Stimulated activated CD4-positive, alpha-beta T cell treated with anti-CD3 and anti-CD28 coated beads, Interleukin-12 subunit alpha, Interleukin-12 subunit beta, amount 100 ng/mL, for 24 hours (primary cell): Measurements from ENCODE around the gene HS1BP3.

ENCODE experiments used
- DNase-seq, 2 experiments: peaks; one replicate each; pipeline ENCODE4 v3.0.0-alpha.2; 2020; ENCODE audit warnings: low read depth in 2 of 2

The HS1BP3 gene

GRCh38 chr2:20674974-20675679 lies 24.2 kb upstream of the HS1BP3 start:
- DNase-seq = no peak

GRCh38 chr2:20674309-20674965 lies 23.5 kb upstream of the HS1BP3 start:
- DNase-seq = no peak

DNA sequence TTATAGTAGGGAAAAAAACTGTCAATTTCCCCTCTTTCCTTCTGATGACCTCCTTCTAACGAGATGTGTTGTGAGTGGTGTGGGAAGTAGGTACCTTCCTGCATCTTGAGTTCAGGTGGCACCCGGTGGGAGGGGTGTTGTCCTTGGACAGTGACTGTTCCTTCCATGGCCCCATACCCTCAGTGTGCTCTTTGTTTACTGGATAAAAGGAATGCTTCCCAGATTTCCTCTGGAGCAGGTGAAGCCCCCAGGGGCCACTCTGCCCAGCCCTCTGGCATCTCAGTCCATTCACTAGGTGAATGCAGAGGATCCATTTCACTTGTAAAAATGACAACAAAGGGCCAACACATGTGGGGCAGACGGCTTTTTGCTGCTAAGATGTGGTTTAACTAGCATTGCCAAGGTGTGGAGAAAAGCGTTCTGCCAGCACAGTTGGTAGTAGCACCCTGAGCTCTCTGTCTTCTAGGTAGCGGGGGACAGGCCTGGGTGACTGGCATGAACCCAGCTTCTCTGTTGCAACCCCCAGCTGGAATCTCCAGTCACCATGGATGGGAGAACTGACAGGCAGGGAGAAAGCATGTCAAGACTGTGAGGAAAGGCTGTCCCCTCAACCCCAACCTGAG lies 22.9 kb upstream of the HS1BP3 start:
- DNase-seq = no peak

DNA sequence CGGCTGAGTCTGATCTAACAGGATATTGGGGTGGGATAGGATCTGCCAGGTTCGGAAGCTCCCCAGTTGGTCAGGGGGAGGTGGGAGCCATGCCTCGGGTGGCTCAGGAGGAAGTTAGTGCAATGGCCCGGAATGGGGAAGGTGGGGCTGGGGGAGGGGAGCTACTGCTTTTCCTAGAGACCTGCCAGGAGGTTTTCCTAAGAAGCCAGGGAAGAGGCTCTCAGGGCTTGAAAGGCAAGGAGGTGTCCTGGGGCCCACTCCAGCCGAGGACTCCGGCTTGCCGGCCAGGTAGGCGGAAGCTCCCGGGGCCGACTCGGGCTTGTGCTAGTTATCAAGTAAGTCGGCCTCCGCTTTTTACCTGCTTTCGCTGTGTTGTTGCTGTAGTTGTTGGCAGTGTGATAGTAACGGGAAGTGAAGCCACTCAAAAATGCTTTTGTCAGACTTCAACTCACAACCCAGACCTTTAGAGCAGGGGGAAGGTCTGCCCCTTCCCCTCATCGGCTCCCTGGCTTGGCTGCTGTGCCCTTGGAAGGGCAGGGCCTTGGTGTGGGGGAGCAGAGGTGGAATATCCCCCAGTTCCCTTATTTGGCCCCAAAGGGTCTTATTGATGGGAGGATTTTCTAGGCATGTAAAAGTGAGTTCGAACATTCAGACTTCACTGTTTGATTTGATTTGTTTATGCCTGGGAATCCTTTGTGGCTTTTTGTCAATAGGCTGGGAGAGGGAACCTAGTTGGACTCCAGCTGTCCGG lies 21.5 kb upstream of the HS1BP3 start:
- no peak for DNase-seq

- DNase-seq = no peak
These were observed 20.8 kb upstream of the HS1BP3 start for GRCh38 chr2:20671736-20672080.

DNA sequence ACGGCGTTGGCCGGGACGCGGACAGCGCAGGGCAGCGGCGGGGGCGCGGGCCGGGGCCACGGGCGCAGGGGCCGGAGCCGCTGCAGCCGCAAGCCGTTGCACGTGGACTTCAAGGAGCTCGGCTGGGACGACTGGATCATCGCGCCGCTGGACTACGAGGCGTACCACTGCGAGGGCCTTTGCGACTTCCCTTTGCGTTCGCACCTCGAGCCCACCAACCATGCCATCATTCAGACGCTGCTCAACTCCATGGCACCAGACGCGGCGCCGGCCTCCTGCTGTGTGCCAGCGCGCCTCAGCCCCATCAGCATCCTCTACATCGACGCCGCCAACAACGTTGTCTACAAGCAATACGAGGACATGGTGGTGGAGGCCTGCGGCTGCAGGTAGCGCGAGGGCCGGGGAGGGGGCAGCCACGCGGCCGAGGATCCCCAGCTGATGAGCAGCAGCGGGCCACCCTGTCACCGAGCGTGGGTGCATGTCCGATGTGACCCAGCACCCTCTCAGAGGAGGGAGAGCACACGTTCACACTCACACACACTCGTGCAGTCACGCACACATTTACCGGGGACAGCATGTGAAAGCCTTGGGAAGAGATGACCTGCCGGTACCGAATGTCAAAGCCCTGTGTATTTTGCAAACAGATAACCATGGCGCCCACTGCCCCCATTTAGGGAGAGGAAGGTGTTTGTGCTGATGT lies 20.3 kb upstream of the HS1BP3 start:
- no peak for DNase-seq

DNA sequence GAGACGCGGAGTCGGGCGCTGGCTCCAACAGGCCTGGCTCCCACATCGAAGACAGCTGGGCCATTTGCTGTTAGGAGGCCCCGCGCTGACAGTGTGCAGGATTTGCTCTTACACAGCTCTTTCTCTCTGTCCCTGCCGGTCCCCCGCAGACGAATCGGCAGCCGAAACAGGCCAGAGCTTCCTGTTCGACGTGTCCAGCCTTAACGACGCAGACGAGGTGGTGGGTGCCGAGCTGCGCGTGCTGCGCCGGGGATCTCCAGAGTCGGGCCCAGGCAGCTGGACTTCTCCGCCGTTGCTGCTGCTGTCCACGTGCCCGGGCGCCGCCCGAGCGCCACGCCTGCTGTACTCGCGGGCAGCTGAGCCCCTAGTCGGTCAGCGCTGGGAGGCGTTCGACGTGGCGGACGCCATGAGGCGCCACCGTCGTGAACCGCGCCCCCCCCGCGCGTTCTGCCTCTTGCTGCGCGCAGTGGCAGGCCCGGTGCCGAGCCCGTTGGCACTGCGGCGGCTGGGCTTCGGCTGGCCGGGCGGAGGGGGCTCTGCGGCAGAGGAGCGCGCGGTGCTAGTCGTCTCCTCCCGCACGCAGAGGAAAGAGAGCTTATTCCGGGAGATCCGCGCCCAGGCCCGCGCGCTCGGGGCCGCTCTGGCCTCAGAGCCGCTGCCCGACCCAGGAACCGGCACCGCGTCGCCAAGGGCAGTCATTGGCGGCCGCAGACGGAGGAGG lies 19.6 kb upstream of the HS1BP3 start:
- no peak for DNase-seq

GRCh38 chr2:20669562-20670314 lies 18.8 kb upstream of the HS1BP3 start:
- DNase-seq = no peak

GRCh38 chr2:20668871-20669475 lies 18.1 kb upstream of the HS1BP3 start:
- DNase-seq = no peak

- no peak for DNase-seq
These were observed 17.6 kb upstream of the HS1BP3 start for GRCh38 chr2:20668451-20668850.

GRCh38 chr2:20667531-20668401 lies 16.9 kb upstream of the HS1BP3 start:
- no peak for DNase-seq

DNA sequence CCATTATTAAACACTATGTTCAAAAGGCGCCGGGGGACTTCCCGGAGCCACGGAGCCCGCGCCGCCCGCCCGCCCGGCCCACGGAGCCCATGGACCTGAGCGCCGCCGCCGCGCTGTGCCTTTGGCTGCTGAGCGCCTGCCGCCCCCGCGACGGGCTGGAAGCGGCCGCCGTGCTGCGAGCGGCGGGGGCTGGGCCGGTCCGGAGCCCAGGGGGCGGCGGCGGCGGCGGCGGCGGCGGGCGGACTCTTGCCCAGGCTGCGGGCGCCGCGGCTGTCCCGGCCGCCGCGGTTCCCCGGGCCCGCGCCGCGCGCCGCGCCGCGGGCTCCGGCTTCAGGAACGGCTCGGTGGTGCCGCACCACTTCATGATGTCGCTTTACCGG lies 16.2 kb upstream of the HS1BP3 start:
- no peak for DNase-seq

- no peak for DNase-seq
These were observed 15.6 kb upstream of the HS1BP3 start, which contains the start of gene GDF7 for GRCh38 chr2:20666304-20667150. TSS of gene GDF7 (plus strand) at chr2:20667144. CDS start at chr2:20667240, 96 bp downstream.

DNA sequence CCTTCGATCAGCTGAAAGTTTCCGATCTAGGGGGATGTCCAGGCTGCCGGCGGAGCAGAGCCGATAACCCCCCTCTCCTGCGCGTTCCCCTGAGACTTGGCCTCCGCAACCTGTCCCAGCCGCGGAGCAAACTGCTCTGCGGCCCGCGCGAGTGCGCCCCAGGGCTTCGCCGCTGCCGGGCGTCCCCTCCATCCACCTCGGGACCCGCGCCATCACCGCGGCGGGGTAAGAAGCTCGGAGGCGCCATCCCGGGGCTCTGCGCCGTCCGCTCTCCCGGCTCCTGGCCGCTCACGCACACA lies 15.1 kb upstream of the HS1BP3 start:
- no peak for DNase-seq

DNA sequence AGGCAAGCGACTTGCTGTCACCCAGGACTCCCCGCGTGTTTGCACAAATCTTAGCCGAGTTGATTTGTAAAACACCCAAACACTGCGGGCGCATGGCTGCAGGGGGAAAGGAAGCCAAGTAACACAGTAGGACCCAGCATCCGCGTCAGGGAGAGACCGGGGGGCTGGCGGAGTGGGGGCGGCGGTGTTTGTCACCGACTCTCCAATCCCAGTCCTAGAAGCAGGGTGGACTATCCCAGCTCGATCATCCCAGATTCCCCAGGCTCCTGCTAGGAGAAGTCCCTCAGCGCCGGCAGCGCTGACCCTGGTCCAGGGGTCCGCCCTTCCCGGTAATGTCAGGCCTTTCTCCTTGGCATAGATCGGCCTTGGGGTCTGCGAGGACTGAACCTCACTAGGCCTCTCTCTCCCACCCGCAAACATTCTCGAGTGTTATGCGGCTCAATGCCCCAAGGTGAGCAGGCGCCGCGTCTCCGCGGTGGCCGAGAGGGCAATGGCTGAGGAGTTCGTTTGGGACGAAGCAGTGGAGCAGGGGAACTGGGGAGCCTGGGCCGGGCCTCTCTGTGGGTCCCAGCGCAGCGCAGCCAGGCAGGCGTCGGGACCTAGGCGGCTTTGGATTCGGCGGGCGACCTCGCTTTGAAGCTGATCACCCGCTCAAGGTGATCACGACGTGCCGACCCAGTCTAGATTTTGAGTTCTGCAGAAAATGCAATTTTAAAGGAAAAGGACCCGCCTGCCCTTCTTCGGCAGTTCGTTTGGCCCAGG lies 14.5 kb upstream of the HS1BP3 start:
- DNase-seq = no peak

DNA sequence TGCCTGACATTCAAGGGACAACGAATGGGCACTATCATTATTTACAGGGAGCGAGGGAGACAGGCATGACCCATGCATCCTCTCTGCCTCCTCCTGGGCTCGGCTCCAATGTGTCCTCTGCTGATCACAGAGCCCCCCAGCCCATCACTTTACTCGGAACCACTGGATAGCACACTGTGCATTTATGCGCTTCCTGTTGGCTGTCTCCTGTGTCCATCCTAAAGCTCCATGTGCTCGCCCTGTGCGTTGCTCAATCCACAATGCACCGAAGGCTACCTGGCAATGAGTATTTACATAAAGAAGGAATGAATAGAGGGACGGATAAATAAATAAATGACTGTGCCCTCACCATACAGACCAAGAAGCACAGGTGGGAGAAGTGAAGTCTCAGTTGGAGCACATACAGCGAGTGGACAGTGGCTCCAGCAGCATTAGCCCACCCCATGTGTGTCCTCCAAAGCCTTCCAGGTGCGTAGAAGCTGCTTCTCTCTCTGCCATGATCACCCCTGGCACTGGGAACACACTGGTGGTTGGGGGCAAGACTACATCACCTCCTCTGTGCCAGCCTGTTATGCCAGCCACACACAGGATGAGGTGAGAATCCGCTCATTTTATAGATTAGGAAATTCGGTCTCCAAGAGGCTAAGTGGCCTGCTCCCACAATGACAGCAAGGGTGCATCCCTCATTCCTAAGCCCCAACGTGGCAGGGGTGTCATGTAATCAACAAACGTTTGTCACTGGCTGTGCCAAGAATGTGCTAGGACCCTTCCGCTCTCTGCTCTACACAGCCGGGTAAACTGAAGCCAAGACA lies 13.7 kb upstream of the HS1BP3 start:
- DNase-seq = no peak

DNA sequence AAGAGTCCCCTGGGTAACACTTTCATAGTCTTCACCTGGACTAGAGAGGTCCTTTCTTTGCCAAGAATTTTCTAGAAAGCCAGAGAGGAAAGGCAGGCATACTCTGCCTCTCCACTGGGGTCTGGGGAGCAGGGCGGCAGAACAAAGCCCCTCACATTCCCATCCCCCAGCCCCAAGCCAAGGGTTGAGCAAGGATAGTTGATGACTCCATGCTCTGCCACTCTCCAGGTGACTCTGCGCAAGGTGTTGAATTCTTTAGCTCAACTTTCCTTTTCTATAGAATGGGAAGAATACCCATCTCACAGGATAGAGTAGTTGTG lies 13.1 kb upstream of the HS1BP3 start:
- DNase-seq = no peak
